Heart left ventricle (tissue), 16 donors: Measurements from ENCODE around the gene XBP1. TPM values are rescaled to one million over a fixed set of nuclear protein-coding genes. Genes with fewer than 3 reads are reported as not detected.
"Not testable (repeated sequence)": the region's sequence is repeated elsewhere in the genome, so short reads cannot be mapped to it uniquely, and the experiment has no call there.

Experiments used
- ATAC-seq, 4 donors: fragments of 200-7000 bp; cut with Tn5 transposase; one replicate each; pipeline ENCODE4 v1.9.1; 2020 to 2022; ENCODE audit warnings: moderate library complexity in 4 of 4, mild to moderate bottlenecking in 3 of 4, moderate number of reproducible peaks in 1 of 4
- DNase-seq, 5 donors: peaks; one replicate each; pipeline ENCODE4 v3.0.0-alpha.2; 2020
- H3K27ac ChIP-seq, 12 donors: fragments of 200-600 bp; sonication (generic) in 4 of 12; one replicate each; pipeline versions ENCODE4 v1.5.0 to v1.8.0; 2016 to 2022; ENCODE audit warnings: mild to moderate bottlenecking in 2 of 12
- H3K27me3 ChIP-seq, 9 donors: fragments of 200-600 bp; sonication (generic) in 2 of 9; one replicate each; pipeline versions ENCODE4 v1.5.1 to v1.8.0; 2016 to 2022; ENCODE audit warnings: mild to moderate bottlenecking in 3 of 9
- H3K36me3 ChIP-seq, 9 donors: fragments of 200-600 bp; sonication (generic) in 2 of 9; one replicate each; pipeline versions ENCODE4 v1.5.0 to v1.8.0; 2018 to 2022; ENCODE audit warnings: mild to moderate bottlenecking in 2 of 9
- H3K4me1 ChIP-seq, 12 donors: fragments of 200-600 bp; sonication (generic) in 4 of 12; one replicate each; pipeline versions ENCODE4 v1.5.0 to v1.8.0; 2016 to 2022; ENCODE audit warnings: mild to moderate bottlenecking in 3 of 12
- H3K4me3 ChIP-seq, 12 donors: fragments of 200-600 bp; sonication (generic) in 4 of 12; one replicate each; pipeline versions ENCODE4 v1.5.0 to v1.8.0; 2017 to 2022; ENCODE audit warnings: mild to moderate bottlenecking in 9 of 12, moderate library complexity in 4 of 12
- H3K9me3 ChIP-seq, 12 donors: fragments of 200-600 bp; sonication (generic) in 4 of 12; one replicate each; pipeline versions ENCODE4 v1.5.0 to v1.8.0; 2016 to 2022; ENCODE audit warnings: mild to moderate bottlenecking in 1 of 12
- POLR2A ChIP-seq, 2 donors: fragments of 450-650 bp; IDR thresholded peaks; one replicate each; pipeline ENCODE4 v1.6.1; 2017; ENCODE audit warnings: antibody characterized with exemption in 2 of 2, mild to moderate bottlenecking in 2 of 2, moderate library complexity in 2 of 2
- WGBS, 4 donors: extraction: QIAGEN DNeasy Blood & Tissue Kit in 2 of 4; methylation state at CpG; one replicate each; pipeline versions ENCODE4 v1.1.5 to v1.1.7; 2013 to 2018; 5-methylcytosine and 5-hydroxymethylcytosine counted together
- intact Hi-C, 10 donors: fragments of 100-400 bp; cut with DNase I; formaldehyde crosslinking; loops; one replicate each; pipeline versions ENCODE4 v1.11.1 to v1.14.2; 2022
- long read RNA-seq, 3 donors: library from polyadenylated mRNA; unstranded; transcript quantifications; one replicate each; pipeline ENCODE4 v2.0.0, GENCODE V29; 2020 to 2021
- polyA plus RNA-seq, 2 donors: library from polyadenylated mRNA; stranded (reverse); fragments of 200-250 nt; gene quantifications; one replicate each; pipeline ENCODE4 v1.2.3, GENCODE V29; 2013
- total RNA-seq, 9 donors: library from RNA; depleted of rRNA in 2 of 9; stranded (reverse); fragments of >200 nt in 2 of 9; fragmentation: NEBNext Ultra II Directional in 3 of 9; extraction: Animal tissue kit (Norgen Biotek cat#: 25700) in 3 of 9; gene quantifications; one replicate each; pipeline versions ENCODE4 v1.1.0 to v1.2.4, GENCODE V29; 2016 to 2023
- TF ChIP-seq, protein P1 (sequence below), 12 donors: fragments of 200-600 bp; sonication (generic) in 4 of 12; IDR thresholded peaks; one replicate each; pipeline versions ENCODE4 v1.5.0 to v1.8.0; 2018 to 2022; ENCODE audit warnings: antibody characterized with exemption in 12 of 12, mild to moderate bottlenecking in 5 of 12
- donor health status: ischemic (EF 13 %, LVEDD 7.1; RV severe dilation, severe dysfunction).
- donor health status: healthy with polysubstance abuse.
- donor health status: DM: no; HTN: yes; CAD: no.
- donor health status: DM: no; HTN: no; CAD: no.
- donor health status: ischemic (EF 25% LVEDD 6.9; RV normal size, moderate dysfunction).
- donor health status: ischemic (EF 25% LVEDD 5.7; RV mildly dilated, moderate dysfunction).
- donor health status: healthy.
- donor health status: DM: yes; HTN: yes; CAD: no.
- donor health status: ischemic (EF 35%, LVEDD 5.7; RV mildly dilated, moderate dysfunction).
- donor health status: nonischemic (EF 11% LVEDD 7.7; RV severe dilation, severe dysfunction).
- donor health status: DM: yes; HTN: yes; CAD: no.
- donor health status: PGD.
- donor health status: ischemic (EF 29% LVEDD 5.4; RV normal size, mild dysfunction).
- donor health status: nonischemic (EF 23%, LVEDD 6.1; RV moderate dilation, normal function).

Gene XBP1
- total RNA-seq (100 to 1,000 TPM in 3 of 9 donors, 10 to 100 TPM in 6; 59.8 to 133 (median 88.1) TPM), polyA plus RNA-seq (100 to 1,000 TPM in 1 of 2 donors, 10 to 100 TPM in 1; 23.8 to 160 TPM)
- long read RNA-seq, donor 1, transcript XBP1-201 (5 exons, 1,850 nt) = major isoform, 128 of 154 reads
- long read RNA-seq, donor 1, partial matches to known transcripts = 7 of 154 reads
- long read RNA-seq, donor 1, other reads (novel, unspliced or antisense) = 14 of 154 reads
- long read RNA-seq, donor 2, transcript XBP1-201 (5 exons, 1,850 nt) = major isoform, 122 of 129 reads
- long read RNA-seq, donor 2, partial matches to known transcripts = 1 of 129 reads
- long read RNA-seq, donor 2, other reads (novel, unspliced or antisense) = 2 of 129 reads
- long read RNA-seq, donor 3, transcript XBP1-201 (5 exons, 1,850 nt) = major isoform, 176 of 182 reads
- long read RNA-seq, donor 3, partial matches to known transcripts = 0 of 182 reads
- long read RNA-seq, donor 3, other reads (novel, unspliced or antisense) = 5 of 182 reads

DNA sequence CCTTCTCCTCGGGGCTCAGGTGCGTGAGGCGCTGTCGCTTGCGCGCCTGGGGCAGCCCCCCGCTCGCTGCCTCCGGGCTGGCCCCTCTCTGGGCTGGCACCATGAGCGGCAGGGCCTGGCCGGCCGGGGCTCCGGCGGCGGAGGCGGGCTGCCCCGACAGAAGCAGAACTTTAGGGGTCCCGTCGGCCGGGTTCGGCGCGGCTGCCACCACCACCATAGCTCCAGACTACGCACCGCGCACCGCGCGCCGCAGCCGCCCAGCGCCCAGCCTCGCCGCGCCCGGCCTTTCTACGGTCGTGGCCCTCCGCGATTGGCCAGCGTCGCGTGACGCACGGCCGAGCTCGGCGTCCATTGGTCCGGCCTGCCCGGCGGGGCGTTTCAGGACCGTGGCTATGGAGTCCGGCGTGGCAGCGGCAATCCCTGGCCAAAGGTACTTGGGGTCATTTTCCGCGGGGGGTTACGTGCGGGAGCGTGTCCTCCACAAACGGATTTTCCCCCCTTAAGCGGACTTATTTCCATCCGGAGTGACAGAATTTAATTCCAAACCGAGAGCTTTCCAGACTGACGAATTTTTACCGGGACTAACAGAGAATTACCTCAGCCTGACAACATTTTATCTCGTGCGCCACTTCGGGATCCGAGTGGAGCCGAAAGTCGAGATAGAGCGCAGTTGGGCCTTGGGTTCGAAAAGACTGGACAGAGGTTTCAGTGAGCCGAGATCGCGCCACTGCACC lies at the start of gene XBP1:
Gene XBP1 (minus strand): TSS at position 262 of the 734 bp plus-strand sequence.
- peak within 1 kb of the TSS; percentile 97 to 100 (median 100) for H3K27ac ChIP-seq
- WGBS, 4 donors = 0 to 1% (median 0%) methylated on average over 28 to 78 of the region's 78 CpGs
- H3K27me3 ChIP-seq = no peaks in the 10 kb centered on the region
- peak; percentile 93 to 99 for TF ChIP-seq POLR2A (IDR thresholded peaks at IDR 0.05)
- TF ChIP-seq, protein P1, sequence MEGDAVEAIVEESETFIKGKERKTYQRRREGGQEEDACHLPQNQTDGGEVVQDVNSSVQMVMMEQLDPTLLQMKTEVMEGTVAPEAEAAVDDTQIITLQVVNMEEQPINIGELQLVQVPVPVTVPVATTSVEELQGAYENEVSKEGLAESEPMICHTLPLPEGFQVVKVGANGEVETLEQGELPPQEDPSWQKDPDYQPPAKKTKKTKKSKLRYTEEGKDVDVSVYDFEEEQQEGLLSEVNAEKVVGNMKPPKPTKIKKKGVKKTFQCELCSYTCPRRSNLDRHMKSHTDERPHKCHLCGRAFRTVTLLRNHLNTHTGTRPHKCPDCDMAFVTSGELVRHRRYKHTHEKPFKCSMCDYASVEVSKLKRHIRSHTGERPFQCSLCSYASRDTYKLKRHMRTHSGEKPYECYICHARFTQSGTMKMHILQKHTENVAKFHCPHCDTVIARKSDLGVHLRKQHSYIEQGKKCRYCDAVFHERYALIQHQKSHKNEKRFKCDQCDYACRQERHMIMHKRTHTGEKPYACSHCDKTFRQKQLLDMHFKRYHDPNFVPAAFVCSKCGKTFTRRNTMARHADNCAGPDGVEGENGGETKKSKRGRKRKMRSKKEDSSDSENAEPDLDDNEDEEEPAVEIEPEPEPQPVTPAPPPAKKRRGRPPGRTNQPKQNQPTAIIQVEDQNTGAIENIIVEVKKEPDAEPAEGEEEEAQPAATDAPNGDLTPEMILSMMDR (IDR thresholded peaks at IDR 0.05) = no peak
- intact Hi-C loops = loop anchor here in 4 of 10 donors (1.0 to 2.0 kb wide), 3 partner anchors 28 to 58 kb away; partner anchors contain the start of genes CCDC117 (in 2 of the 4) and HSCB (in 2 of the 4)
- peaks cover 0 to 42% (median 34%) of the 10 kb centered on the region in 9 donors for H3K36me3 ChIP-seq
- ATAC-seq (peak; percentile 97 to 98 (median 97)), DNase-seq (peak; percentile 95 to 98 (median 97))
- H3K4me3 ChIP-seq = peak within 1 kb of the TSS; percentile 70 to 100 (median 90)
- H3K4me1 ChIP-seq = peaks cover 20 to 65% (median 48%) of the 10 kb centered on the region in 12 donors
- H3K9me3 ChIP-seq = no peaks in the 10 kb centered on the region

DNA sequence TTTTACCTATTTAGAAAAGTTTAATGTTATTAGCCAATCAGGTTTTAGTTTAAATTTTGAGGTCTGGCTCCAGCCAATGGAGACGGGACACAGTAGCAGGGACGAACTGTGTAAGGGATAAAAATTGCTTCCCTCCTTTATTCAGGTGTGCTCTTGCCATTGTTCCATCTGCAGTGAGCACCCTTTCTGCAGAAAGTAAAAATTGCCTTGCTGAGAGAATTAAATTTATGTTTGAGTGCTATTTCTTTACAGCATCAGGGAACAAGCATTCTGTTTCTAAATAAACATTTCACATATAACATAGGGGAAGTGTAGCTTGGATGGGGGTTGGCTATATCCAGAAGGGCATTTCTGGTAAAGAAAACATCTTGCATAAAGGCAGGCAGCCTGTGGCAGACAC lies 46.6 kb upstream of the XBP1 start:
- DNase-seq = no peak
- no peak for ATAC-seq
- H3K4me3 ChIP-seq = no peak overlapping the region
- WGBS, 4 donors = 96 to 99% (median 97%) methylated on average over 2 of the region's 2 CpGs
- H3K9me3 ChIP-seq = peaks cover 0 to 19% (median 11%) of the 10 kb centered on the region in 12 donors
- no peak for TF ChIP-seq POLR2A (IDR thresholded peaks at IDR 0.05)
- H3K27me3 ChIP-seq = no peaks in the 10 kb centered on the region
- no peaks in the 10 kb centered on the region for H3K4me1 ChIP-seq
- intact Hi-C loops = no loop called here
- no peak overlapping the region for H3K27ac ChIP-seq
- no peaks in the 10 kb centered on the region for H3K36me3 ChIP-seq

DNA sequence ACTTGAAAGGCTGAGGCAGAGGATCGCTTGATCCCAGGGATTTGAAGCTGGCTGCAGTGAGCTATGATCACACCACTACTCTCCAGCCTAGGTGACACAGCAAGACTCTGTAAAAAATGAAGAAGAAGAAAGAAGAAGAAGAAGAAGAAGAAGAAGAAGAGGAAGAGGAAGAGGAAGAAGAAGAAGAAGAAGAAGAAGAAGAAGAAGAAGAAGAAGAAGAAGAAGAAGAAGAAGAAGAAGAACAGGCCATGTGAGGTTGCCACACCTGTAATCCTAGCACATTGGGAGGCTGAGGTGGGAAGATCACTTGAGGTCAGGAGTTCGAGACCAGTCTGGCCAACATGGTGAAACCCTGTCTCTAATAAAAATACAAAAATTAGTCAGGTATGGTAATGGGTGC lies 43.9 kb upstream of the XBP1 start:
- H3K36me3 ChIP-seq, H3K27ac ChIP-seq, H3K4me3 ChIP-seq, H3K4me1 ChIP-seq, intact Hi-C loops, DNase-seq, H3K27me3 ChIP-seq, ATAC-seq: not testable (repeated sequence)
- 88 to 95% (median 90%) methylated on average over 2 of the region's 2 CpGs for WGBS, 4 donors
- peaks cover 0 to 19% (median 11%) of the 10 kb centered on the region in 12 donors for H3K9me3 ChIP-seq

DNA sequence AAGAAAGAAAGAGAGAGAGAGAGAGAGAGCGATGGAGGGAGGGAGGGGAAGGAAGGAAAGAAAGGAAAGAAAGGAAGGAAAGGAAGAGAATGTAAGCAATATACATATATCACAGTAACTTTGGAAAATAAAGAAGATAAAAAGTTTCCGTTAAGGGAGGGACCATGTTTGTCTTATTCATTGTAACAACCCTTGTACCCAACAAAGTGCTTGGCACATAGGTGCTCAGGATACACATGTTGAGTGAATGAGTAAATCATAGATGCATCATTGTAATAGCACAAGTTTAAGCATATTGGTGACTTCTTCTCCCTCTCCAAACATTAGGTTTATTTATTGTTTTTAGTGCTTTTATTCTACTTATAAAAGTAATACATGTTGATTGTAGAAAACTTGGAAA lies 43.3 kb upstream of the XBP1 start:
- intact Hi-C loops = no loop called here
- TF ChIP-seq, protein P1 (IDR thresholded peaks at IDR 0.05) = no peak
- DNase-seq (no peak), ATAC-seq (no peak)
- no peak overlapping the region for H3K4me3 ChIP-seq
- H3K27me3 ChIP-seq = no peaks in the 10 kb centered on the region
- H3K9me3 ChIP-seq = peaks cover 0 to 19% (median 11%) of the 10 kb centered on the region in 12 donors
- H3K27ac ChIP-seq = no peak overlapping the region
- WGBS, 4 donors = 83 to 94% (median 84%) methylated on average over 2 of the region's 2 CpGs
- no peaks in the 10 kb centered on the region for H3K4me1 ChIP-seq
- no peaks in the 10 kb centered on the region for H3K36me3 ChIP-seq

DNA sequence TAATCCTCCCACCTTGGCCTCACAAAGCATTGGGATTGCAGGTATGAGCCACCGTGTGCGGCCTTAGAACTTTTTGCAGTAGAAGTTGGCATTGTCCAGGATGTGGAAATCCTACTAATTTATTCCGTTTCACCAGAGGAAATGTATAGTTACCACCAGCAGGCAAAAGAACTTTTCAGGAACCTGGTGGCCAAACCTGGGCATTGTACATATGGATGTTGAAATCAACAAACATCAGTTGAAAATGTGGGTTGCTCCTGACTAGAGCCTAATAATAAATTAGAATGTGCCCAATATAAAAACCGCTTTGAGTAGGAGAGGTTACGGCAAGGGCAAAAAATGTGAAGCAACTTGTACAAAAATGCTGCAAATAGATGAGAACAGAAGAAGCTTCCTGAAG lies 40.7 kb upstream of the XBP1 start:
- Histone ChIP-seq H3K36me3 (no peaks in the 10 kb centered on the region), H3K4me3 (no peak overlapping the region), H3K27me3 (no peaks in the 10 kb centered on the region), H3K27ac (no peak overlapping the region), H3K4me1 (no peaks in the 10 kb centered on the region), H3K9me3 (peaks cover 0 to under 1% (median 0%) of the 10 kb centered on the region in 12 donors)
- DNase-seq = no peak
- intact Hi-C loops = no loop called here
- WGBS, 4 donors = 82 to 92% (median 91%) methylated on average over 5 of the region's 5 CpGs
- no peak for ATAC-seq
- TF ChIP-seq POLR2A (IDR thresholded peaks at IDR 0.05) = no peak
- TF ChIP-seq, protein P1 (IDR thresholded peaks at IDR 0.05) = no peak
